HL-60/S4 treated with phorbol 12-myristate 13-acetate at 8.2 ng/mL for 4 days and 3 days (cell line): ENCODE measurements around the gene LBR.

Experiments used
- in situ Hi-C: fragments of 300-500 bp; cut with MboI; formaldehyde crosslinking; loops from 2 replicates; pipeline ENCODE4 v1.15.0; 2022; ENCODE audit warnings: low sequenced_read_pairs

Gene LBR

DNA sequence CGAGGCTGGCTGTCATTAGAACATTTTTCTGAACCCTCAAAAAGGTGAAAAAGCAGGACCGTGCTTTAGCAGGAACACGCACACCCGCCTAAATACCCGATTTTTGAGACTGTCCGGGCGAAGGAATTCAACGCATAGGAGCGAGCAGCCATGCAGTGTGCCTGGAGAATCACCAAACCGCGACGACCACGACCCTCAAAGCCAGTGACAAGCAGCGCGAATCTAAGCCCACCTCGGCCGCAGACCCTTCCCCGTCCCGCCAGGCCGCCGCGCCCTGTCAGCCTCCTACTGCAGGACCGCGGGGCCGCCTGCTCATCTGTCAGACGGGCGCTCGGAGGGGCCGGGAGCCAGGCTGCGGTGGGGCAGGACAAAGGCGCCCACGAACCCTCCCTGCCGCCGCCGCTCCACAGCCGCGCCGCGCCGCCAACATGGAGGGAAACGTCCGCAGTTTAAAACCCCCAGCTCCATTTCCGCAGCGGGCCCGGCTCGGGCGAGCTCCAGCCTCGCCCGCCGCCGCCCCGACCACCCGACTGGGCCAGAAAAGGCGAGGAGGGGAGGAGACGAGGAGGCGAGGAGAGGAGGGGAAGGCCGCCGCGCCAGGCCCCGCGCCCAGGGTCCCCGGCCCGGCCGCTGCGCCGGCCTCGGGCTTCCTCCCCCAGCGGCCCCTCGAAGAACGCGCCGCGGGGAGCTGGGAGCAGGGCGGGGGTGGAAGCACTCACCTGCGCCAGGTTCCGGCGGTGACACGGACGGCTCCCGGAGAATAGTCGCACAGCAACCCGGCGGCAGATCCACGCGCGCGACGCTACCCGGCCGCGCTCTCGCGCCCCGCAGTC is at the start of gene LBR:
Gene LBR (minus strand): TSS at position 804 of the 833 bp plus-strand sequence. CDS start 3,963 bp downstream, outside the sequence.
- in situ Hi-C loops, result no loop called here

DNA sequence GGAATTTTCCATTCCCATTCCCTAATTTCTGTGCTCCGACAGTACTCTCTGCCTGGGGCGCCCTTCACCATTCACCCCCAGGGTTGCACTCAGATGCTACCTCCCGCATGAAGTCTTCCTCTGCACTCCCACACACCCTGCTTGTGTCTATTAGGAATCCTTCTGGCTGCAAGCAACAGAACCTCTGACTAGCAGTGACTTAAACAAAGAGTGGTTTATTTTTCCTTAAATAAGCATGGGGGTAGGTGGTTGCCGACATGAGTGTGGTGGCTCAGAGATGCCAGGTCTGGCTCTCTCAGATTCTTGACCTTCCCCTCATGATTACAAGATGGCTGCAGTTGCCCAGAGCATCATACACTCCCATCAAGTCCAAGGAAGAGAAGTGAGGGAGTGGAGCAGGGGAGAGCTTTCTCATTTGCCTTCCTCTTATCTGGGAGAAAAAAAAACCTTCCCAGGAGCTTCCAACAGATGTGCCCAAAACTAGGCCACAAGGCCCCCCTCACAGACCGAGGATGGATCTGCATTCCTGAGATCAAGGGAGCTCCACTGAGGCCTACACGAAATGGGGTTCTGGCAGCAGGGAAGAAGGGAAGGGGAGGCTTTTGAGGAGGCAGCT is 49.6 kb upstream of the LBR start:
- in situ Hi-C loops, result loop anchor here (5.0 kb wide), 1 partner anchor 505 kb away; no protein-coding TSS in a partner anchor

DNA sequence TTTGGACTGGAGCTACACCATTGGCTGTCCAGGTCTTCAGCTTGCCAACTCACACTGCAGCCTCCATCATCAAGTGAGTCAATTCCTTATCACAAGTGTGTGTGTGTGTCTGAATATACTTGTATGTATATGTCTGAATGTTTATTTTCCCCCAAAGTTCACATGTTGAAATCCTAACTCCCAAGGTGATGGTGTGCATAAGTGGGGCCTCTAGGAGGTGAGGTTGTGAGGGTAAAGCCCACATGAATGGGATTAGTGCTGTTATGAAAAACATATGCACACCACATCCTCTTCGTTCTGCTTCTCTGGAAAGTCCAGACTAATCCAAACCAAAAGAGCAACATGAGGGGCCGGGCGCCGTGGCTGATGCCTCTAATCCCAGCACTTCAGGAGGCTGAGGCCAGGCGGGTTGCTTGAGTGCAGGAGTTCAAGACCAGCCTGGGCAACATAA is 48.7 kb upstream of the LBR start:
- in situ Hi-C loops, result loop anchor here (5.0 kb wide), 1 partner anchor 506 kb away; no protein-coding TSS in a partner anchor

DNA sequence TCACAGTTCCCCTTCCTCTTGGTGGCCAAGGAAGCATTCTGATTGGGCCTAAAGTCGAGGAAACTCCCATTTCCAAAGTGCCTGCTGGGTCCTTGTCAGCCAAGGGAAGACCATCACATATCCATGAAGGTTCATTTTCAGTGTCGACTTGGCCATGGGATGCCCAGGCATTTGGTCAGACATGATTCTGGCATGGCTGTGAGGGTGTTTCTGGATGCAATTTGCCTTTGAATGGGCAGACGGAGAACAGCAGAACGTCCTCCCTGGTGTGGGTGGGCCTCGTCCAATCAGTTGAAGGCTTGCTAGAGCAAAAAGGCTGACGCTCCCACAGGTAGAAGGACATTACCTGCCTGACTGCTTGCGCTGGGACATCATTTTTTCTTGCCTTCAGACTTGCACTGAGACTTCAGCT is 48.3 kb upstream of the LBR start:
- in situ Hi-C loops, result loop anchor here (5.0 kb wide), 1 partner anchor 506 kb away; no protein-coding TSS in a partner anchor

DNA sequence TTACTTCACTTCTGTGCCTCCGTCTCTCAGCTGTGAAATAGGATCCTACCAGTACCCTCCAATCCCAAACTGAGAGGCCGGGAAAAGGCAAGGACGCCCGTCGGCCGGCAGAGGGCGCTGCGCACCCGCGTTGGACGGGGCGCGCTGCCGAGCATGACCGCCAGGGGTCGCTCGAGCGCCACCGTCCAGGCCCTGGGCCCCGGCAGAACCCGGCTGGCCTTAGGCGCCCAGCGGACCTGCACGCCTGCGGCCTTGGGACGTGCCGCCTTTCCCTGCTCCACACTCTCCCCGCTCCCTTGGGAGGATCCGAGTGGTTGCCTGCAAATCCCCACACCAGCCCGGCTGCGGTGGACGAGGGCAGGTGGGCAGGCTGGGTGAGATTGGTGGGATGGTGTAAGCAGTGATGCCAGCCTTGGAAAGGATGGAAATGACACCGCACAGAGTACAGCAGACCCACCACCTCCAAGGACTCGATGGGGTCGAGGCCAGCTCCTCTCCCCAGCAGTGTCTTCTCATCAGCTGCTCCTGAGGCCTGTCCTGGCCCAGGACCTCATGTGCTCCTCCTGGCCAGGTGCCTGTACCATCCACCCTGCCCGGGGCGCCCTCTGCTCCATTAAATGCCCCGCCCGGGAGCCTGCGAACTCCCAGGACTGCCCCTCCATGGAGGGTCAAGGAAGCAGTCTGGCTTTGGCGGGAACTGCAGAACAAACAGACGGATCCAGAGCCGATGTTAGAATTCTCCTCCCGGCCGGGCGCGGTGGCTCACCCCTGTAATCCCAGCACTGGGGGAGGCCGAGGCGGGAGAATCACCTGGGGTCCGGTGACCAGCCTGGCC is 47.4 kb upstream of the LBR start:
- in situ Hi-C loops, result loop anchor here (5.0 to 25.0 kb wide), 2 partner anchors 507 to 637 kb away; no protein-coding TSS in a partner anchor

DNA sequence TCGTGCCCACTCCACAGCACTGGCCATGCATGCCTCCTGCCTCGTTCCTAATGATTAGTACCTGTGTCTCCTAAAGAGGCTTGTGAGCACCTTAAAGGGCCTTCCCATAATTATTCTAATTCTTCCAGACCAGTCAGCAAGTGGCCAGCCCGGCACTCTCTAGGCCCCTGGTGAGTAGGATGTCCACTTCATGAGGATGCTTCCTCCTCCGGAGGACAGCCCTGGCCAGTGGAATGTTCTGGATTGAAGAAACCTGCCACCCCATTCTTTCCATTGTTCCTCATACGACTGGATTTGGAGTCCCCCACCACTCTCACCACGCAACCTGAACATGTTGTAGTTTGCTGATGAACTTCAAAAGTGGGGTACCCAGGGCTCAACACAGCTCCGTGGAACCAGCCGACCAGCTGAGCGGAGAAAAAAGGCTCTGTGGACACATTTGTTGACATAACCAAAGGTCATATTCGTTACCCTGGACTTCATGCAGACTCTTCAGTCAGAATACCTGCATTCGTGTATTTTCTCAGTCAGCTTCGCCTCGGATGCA is 46.7 kb upstream of the LBR start:
- in situ Hi-C loops, result loop anchor here (25.0 kb wide), 1 partner anchor 638 kb away; no protein-coding TSS in a partner anchor

DNA sequence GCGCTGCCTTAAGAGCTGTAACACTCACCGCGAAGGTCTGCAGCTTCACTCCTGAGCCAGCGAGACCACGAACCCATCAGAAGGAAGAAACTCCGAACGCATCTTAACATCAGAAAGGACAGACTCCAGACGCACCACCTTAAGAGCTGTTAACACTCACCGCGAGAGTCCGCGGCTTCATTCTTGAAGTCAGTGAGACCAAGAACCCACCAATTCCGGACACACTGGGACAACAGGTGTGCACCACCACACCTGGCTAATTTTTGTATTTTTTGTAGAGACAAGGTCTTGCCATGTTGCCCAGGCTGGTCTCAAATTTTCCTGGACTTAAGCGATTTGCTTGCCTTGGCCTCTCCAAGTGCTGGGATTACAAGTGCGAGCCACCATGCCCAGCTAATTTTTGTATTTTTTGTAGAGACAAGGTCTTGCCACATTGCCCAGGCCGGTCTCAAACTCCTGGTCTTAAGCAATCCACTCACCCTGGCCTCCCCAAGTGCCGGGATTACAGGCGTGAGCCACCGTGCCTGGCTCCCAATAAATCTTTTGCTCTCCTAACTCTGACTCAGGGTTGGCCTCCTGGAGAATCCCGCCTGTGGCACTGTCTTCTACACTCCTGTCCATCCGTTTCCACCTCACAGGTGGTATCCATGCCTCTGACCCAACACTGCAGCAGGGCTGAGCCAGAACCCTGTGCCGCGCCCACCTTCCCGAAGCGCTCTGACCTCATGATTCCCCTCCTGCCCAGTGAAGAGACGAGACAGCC is 46.0 kb upstream of the LBR start:
- in situ Hi-C loops, result loop anchor here (25.0 kb wide), 1 partner anchor 638 kb away; no protein-coding TSS in a partner anchor

DNA sequence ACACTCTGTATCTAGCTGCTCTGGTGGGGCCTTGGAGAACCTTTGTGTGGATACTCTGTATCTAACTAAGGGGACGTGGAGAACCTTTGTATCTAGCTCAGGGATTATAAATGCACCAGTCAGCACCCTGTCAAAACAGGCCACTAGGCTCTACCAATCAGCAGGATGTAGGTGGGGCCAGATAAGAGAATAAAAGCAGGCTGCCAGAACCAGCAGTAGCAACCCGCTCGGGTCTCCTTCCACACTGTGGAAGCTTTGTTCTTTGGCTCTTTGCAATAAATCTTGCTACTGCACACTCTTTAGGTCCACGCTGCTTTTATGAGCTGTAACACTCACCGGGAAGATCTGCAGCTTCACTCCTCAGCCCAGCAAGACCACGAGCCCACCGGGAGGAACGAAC is 45.4 kb upstream of the LBR start:
- in situ Hi-C loops, result loop anchor here (25.0 kb wide), 1 partner anchor 639 kb away; no protein-coding TSS in a partner anchor

DNA sequence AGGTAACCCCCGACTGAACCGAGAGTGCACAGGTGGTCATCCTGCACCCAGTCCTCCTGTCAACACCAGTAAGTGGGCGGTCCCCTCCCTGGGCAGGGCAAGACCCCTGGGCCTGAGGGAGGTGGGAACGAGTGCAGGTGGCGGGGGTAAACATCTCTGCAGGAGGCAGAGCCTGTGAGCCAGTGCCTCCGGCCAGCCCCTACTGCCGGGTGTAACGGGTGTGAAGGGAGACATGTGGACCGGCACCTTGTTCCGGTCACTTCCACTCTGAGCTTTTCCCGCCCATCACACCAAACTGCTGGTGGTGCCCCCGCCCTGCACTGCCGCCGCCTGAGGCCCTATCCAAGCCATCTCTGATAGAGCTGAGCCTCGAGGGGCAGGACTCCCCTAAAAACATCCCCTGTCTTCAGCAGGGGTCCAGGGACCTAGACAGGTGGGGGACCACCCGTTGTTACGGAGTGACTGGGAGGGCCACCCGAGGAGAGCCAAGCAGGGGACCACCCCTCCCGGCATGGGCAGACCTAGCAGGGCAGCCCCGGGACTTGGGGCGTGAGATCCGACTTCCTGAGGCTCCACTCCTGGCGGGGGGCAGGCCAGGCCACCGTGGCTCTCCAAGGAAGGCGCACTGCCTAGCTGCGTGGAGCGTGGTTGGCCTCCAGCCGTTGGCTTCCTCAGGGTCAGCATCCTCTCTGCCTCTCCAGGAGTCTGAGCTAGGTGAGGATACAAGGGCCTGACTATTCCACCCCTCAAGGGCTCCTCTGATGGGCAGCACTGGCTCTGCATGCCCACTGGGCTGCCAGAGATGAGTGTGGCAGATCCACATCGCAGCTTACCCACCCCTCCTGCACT is 43.8 kb upstream of the LBR start:
- in situ Hi-C loops, result loop anchor here (25.0 kb wide), 1 partner anchor 641 kb away; no protein-coding TSS in a partner anchor

DNA sequence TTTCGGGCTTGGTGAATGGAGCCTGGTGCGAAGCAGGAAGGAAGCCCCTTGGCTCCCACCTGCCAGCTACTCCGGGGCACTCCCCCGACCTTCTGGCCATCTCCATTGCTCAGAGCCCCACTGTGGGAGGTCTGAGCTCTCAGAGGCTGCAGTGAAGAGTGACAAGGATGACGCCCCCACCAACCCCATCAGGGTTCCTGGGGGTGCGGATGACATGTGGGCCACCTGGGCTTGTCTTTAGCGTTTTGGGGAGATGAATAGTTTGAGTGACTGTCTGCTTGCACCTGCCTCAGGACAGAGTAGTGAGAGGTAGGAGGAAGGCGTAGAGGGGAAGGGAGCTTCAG is 43.2 kb upstream of the LBR start:
- in situ Hi-C loops, result loop anchor here (25.0 kb wide), 1 partner anchor 641 kb away; no protein-coding TSS in a partner anchor

DNA sequence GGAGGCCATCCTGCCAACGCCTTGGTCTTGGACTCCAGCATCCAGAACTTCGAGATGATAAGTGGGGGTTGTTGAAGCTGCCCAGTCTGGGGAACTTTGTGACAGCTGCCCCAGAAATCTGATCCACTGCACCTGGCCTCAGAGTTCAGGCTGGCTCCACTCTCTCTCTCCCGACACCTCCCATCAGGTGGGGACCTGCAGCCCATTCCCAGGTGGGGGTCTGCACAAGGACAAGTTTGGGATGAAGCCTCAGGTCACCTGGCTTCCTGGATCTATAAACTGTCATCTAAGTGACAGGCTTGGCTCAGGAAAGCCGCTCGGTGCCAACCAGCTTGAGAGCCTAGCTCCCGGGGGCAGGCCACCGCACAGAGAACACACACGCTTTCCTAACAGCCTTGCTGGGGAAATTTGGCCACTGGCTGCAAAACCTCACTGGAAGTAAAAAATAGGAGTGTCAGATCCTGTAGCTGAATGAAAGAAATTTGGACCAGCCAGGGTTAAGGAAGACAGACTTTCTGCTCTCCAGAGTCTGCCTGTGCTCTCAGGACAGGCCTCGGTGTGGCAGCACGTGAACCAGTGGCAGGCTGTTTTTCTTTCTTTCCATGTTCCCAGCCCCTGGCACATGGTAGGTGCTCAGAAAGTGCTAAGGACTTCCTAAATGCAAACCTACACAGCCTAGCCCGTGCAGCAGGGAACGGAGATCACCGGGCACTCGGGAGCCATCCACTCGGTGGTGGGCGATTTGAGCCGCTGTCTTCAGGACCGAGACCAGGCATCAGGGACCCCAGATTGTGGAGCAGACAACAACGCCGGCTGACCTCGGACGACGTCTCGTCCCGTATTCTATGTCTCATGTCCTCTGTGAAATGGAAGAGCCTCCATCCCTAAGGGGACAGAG is 42.6 kb upstream of the LBR start:
- in situ Hi-C loops, result loop anchor here (25.0 kb wide), 1 partner anchor 642 kb away; no protein-coding TSS in a partner anchor

DNA sequence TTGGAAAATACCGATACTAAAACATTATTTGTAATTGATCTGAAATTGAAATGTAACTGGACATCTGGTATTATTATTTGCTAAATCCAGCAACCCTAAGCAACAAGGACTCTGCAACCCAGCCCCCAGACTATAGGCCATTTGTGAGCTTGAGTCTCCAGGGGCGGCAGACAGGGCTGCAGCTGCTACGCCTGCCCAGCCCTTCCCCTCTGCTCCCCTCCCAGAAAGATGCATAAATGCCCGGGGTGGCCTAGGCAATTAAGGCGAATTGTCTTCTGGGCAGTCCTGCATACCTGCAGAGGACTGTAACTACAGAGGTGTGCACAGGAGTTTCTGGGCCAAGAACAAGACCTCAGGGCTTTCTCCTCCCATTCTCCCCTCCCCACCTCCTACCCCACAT is 41.2 kb upstream of the LBR start:
- in situ Hi-C loops, result loop anchor here (25.0 kb wide), 1 partner anchor 643 kb away; no protein-coding TSS in a partner anchor

DNA sequence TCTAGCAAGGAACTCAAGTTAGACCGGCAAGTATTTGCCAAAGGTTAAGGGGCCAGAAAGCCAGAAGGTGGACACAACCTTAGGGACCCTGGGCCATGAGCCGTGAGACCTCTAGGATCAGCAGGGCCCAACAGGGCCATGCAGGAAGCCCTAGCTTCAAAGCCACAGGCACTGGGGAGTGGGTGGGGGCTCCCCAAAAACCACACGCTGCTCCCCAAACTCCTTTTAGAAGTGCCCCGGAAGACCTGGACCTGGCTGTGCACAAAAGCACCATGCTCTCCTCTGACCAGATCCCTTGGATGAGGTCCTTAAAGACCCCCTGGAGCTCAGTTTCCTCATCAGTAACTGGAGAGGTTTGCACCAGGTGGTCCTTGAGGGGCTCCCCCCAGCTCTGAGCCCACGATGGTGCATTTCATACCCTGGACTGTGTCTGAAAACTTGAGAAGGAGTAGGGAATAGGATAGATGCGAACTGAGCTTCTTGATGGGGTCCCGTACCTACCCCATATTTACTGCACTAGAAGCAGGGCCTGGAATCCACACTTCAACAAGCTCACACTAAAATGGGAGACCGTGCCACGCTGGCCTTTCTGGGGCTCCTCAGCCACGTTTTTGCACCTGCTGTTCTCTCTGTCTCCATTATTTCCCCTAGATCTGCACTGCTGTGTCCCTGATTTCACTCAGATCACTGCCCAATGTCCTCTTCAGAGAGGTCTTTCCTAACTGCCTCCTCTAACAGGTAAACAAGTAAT is 40.6 kb upstream of the LBR start:
- in situ Hi-C loops, result loop anchor here (25.0 kb wide), 1 partner anchor 644 kb away; no protein-coding TSS in a partner anchor

DNA sequence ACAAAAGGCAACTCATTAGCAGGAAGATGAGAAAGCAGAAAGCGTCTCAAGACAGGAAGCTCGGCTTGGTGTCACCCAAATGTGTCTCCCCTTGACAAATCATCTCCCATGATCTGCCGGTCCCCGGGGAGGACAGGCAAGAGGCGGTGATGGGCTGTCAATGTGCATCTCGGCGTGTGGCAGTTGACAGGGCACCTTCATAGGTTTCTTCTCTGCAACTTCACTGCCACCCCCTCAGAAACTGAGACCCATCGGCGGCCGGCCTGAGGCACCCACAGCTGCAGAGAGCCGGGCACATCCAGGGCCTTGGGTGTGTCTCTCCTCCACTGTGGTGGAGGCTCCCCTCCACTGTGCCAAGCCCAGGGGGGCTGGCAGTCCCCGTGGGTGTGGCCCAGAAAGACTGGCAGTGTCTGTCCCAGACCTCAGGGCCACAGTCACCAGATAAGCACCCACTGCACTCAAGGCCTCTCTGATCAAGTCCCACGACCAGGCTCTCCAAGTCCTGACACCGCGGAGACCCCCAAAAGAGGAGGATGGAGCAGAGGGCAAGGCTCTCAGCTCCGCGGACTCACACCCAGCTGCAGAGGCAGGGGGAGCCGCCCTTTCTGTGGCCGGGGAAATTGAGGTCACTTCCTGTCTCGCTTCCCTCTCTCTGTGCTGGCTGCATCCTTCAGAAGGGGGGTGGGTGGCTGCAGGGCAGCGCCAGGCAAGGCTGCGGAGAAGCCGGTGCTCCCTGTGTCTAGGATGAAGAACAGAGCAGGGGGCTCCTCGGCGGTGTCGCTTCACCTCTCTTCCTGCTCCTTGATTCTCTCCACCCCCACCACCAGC is 39.6 kb upstream of the LBR start:
- in situ Hi-C loops, result loop anchor here (25.0 kb wide), 1 partner anchor 645 kb away; no protein-coding TSS in a partner anchor

DNA sequence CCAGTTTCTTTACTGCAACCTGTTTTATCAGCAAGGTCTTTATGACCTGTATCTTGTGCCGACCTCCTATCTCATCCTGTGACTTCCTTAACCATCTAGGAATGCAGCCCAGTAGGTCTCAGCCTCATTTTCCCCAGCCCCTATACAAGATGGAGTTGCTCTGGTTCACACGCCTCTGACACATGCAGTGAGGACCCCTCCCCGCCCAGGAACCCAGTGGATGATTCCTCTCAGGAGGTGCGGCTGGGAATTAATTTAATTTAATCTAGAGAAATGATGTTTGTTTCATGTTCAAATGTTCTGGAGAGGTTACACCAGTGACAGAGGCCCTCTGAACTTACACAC is 39.0 kb upstream of the LBR start:
- in situ Hi-C loops, result loop anchor here (25.0 kb wide), 1 partner anchor 645 kb away; no protein-coding TSS in a partner anchor
